Neural cell (in vitro differentiated cells): Measurements from ENCODE around the gene BANF1.

Experiments used
- EP300 ChIP-seq: fragments of 450-650 bp; conservative IDR thresholded peaks from 2 replicates; pipeline ENCODE4 v1.6.1; 2014; ENCODE audit warnings: antibody characterized with exemption, mild to moderate bottlenecking, moderate library complexity; ENCODE audit not compliant: poor library complexity, severe bottlenecking
- EZH2 ChIP-seq: fragments of 200-600, 300-800 bp; shearing (Covaris generic), sonication (generic); IDR thresholded peaks from 2 replicates; pipeline ENCODE4 v1.6.1; 2014; ENCODE audit warnings: antibody characterized with exemption, low read length, borderline replicate concordance, mild to moderate bottlenecking; ENCODE audit not compliant: insufficient read depth, poor library complexity, severe bottlenecking
- RAD21 ChIP-seq: fragments of 450-650 bp; conservative IDR thresholded peaks from 2 replicates; pipeline ENCODE4 v1.6.1; 2014; ENCODE audit warnings: antibody characterized with exemption, mild to moderate bottlenecking, moderate library complexity
- TF ChIP-seq, protein P1 (sequence below): fragments of 450-650 bp; IDR thresholded peaks from 2 replicates; pipeline ENCODE4 v1.5.1; 2014; ENCODE audit warnings: antibody characterized with exemption, mild to moderate bottlenecking, moderate library complexity; ENCODE audit not compliant: poor library complexity, severe bottlenecking

DNA sequence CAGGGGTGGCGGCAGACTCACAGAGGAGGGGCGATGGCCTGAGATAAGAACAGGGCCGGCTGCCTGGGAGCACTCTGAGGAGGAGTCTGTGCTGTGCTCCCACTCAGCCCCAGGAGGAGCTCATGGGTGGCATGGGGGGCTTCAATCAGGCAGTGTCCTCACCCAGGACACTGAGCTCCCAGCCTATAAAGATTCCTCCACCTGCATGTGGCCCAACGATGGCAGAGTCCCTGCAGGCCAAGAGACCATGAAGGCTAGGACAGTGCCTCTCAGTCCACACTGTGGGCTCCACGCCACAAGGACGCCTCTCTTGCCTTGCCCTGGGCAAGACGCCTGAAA lies 11.4 kb downstream of the BANF1 start:
- TF ChIP-seq EZH2 (no peak), RAD21 (no peak), EP300 (no peak)
- TF ChIP-seq, protein P1, sequence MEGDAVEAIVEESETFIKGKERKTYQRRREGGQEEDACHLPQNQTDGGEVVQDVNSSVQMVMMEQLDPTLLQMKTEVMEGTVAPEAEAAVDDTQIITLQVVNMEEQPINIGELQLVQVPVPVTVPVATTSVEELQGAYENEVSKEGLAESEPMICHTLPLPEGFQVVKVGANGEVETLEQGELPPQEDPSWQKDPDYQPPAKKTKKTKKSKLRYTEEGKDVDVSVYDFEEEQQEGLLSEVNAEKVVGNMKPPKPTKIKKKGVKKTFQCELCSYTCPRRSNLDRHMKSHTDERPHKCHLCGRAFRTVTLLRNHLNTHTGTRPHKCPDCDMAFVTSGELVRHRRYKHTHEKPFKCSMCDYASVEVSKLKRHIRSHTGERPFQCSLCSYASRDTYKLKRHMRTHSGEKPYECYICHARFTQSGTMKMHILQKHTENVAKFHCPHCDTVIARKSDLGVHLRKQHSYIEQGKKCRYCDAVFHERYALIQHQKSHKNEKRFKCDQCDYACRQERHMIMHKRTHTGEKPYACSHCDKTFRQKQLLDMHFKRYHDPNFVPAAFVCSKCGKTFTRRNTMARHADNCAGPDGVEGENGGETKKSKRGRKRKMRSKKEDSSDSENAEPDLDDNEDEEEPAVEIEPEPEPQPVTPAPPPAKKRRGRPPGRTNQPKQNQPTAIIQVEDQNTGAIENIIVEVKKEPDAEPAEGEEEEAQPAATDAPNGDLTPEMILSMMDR: no peak
